ENCODE measurements around the gene RBM22. TPM values are rescaled to one million over a fixed set of nuclear protein-coding genes. Genes with fewer than 3 reads are reported as not detected.

Gene RBM22
- total RNA-seq, 1 donor from 2014 or later = 17.1 TPM

GRCh38 chr5:150672884-150673275, 28.0 kb downstream of the RBM22 start:
- no peak for DNase-seq (ENCODE audit: low read depth in 2 of 2)

- peak; percentile 32 to 70 for DNase-seq (ENCODE audit: low read depth in 2 of 2)
Observed at GRCh38 chr5:150672237-150672883, 28.5 kb downstream of the RBM22 start.

- DNase-seq (ENCODE audit: low read depth in 2 of 2) = no peak
Observed at GRCh38 chr5:150671509-150672236, 29.2 kb downstream of the RBM22 start.

GRCh38 chr5:150670948-150671310, 29.9 kb downstream of the RBM22 start:
- no peak for DNase-seq (ENCODE audit: low read depth in 2 of 2)

GRCh38 chr5:150670275-150670947, 30.5 kb downstream of the RBM22 start:
- no peak for DNase-seq (ENCODE audit: low read depth in 2 of 2)

GRCh38 chr5:150665044-150665443, 35.8 kb downstream of the RBM22 start:
- DNase-seq (ENCODE audit: low read depth in 2 of 2) = no peak

- DNase-seq (ENCODE audit: low read depth in 2 of 2) = no peak
Observed at GRCh38 chr5:150663936-150664335, 36.9 kb downstream of the RBM22 start.

GRCh38 chr5:150662731-150663516, 37.9 kb downstream of the RBM22 start:
- DNase-seq (ENCODE audit: low read depth in 2 of 2) = no peak

GRCh38 chr5:150661821-150662596, 38.9 kb downstream of the RBM22 start:
- DNase-seq (ENCODE audit: low read depth in 2 of 2) = no peak

- no peak for DNase-seq (ENCODE audit: low read depth in 2 of 2)
Observed at GRCh38 chr5:150661086-150661485, 39.8 kb downstream of the RBM22 start, which contains the start of gene MYOZ3. Gene MYOZ3, plus strand, starts transcription at chr5:150661251. Its CDS starts 1,691 bp downstream, at chr5:150662942.

- DNase-seq (ENCODE audit: low read depth in 2 of 2) = no peak
Observed at GRCh38 chr5:150660108-150660831, 40.6 kb downstream of the RBM22 start.

- no peak for DNase-seq (ENCODE audit: low read depth in 2 of 2)
Observed at GRCh38 chr5:150659360-150660107, 41.3 kb downstream of the RBM22 start.

GRCh38 chr5:150658699-150659265, 42.1 kb downstream of the RBM22 start:
- no peak for DNase-seq (ENCODE audit: low read depth in 2 of 2)

GRCh38 chr5:150658121-150658520, 42.7 kb downstream of the RBM22 start:
- no peak for DNase-seq (ENCODE audit: low read depth in 2 of 2)

GRCh38 chr5:150656191-150657132, 44.4 kb downstream of the RBM22 start:
- peak; percentile 63 to 80 for DNase-seq (ENCODE audit: low read depth in 2 of 2)

GRCh38 chr5:150655221-150655620, 45.6 kb downstream of the RBM22 start:
- no peak for DNase-seq (ENCODE audit: low read depth in 2 of 2)

GRCh38 chr5:150653762-150654556, 46.9 kb downstream of the RBM22 start:
- no peak for DNase-seq (ENCODE audit: low read depth in 2 of 2)
